Natural killer cell (primary cell): Measurements from ENCODE around the gene MSS51. TPM values are rescaled to one million over a fixed set of nuclear protein-coding genes. Genes with fewer than 3 reads are reported as not detected.

Experiments
- ATAC-seq, 3 donors: fragments of 150-1000 bp in 2 of 3; fragments of 200-7000 bp in 1 of 3; cut with Tn5 transposase; 1 replicate in 1 of 3; 2 replicates in 2 of 3; pipeline ENCODE4 v1.10.0; 2021; ENCODE audit warnings: mild to moderate bottlenecking in 2 of 3, moderate library complexity in 2 of 3
- DNase-seq, 2 donors: peaks; one replicate each; pipeline versions ENCODE4 v3.0.0 to v3.0.0-alpha.2; 2013 to 2021; ENCODE audit warnings: mixed read lengths in 1 of 2
- H3K27ac ChIP-seq: one replicate; pipeline ENCODE4 v1.5.1; 2013; ENCODE audit warnings: mild to moderate bottlenecking, low read length
- H3K27me3 ChIP-seq: one replicate; pipeline ENCODE4 v1.6.1; 2013; ENCODE audit warnings: low read length; ENCODE audit not compliant: control insufficient read depth, insufficient read depth
- H3K36me3 ChIP-seq: one replicate; pipeline ENCODE4 v1.6.1; 2013; ENCODE audit warnings: low read length; ENCODE audit not compliant: control insufficient read depth, insufficient read depth
- H3K4me1 ChIP-seq: one replicate; pipeline ENCODE4 v1.6.1; 2013; ENCODE audit warnings: low read length; ENCODE audit not compliant: control insufficient read depth, insufficient read depth
- H3K4me3 ChIP-seq: one replicate; pipeline ENCODE4 v1.5.1; 2013; ENCODE audit warnings: low read length
- H3K9me3 ChIP-seq: one replicate; pipeline ENCODE4 v1.6.1; 2013; ENCODE audit warnings: low read length; ENCODE audit not compliant: control insufficient read depth, insufficient read depth
- H3K27ac Mint-ChIP-seq, 2 donors: one replicate each; pipeline ENCODE4 v1.8.0; 2022; ENCODE audit warnings: mild to moderate bottlenecking in 2 of 2, mixed read lengths in 2 of 2, moderate library complexity in 1 of 2
- H3K27me3 Mint-ChIP-seq, 2 donors: one replicate each; pipeline ENCODE4 v1.8.0; 2022; ENCODE audit warnings: low read depth in 2 of 2, mixed read lengths in 2 of 2
- H3K36me3 Mint-ChIP-seq: one replicate; pipeline ENCODE4 v1.8.0; 2022; ENCODE audit warnings: mixed read lengths
- H3K4me1 Mint-ChIP-seq, 2 donors: one replicate each; pipeline ENCODE4 v1.8.0; 2022; ENCODE audit warnings: mixed read lengths in 2 of 2
- H3K4me3 Mint-ChIP-seq: one replicate; pipeline ENCODE4 v1.8.0; 2022; ENCODE audit warnings: mild to moderate bottlenecking, moderate library complexity, mixed read lengths
- H3K9me3 Mint-ChIP-seq, 2 donors: one replicate each; pipeline ENCODE4 v1.8.0; 2022; ENCODE audit warnings: mixed read lengths in 2 of 2
- CTCF ChIP-seq: fragments of 200-600 bp; IDR thresholded peaks from one replicate; pipeline ENCODE4 v1.8.0; 2022; ENCODE audit warnings: antibody characterized with exemption
- WGBS: methylation state at CpG from one replicate; pipeline ENCODE4 v1.1.7; 2013; ENCODE audit warnings: missing lambda C conversion rate; ENCODE audit not compliant: insufficient coverage; 5-methylcytosine and 5-hydroxymethylcytosine counted together
- intact Hi-C: fragments of 100-400 bp; cut with micrococcal nuclease; formaldehyde crosslinking; loops from one replicate; pipeline ENCODE4 v1.14.2; 2022
- total RNA-seq, 4 donors: library from RNA; stranded (reverse); fragments of 120-200 nt in 1 of 4; gene quantifications; one replicate each; pipeline versions ENCODE4 v1.2.3 to v1.2.4, GENCODE V29; 2013 to 2022

MSS51 gene
- total RNA-seq, 3 donors from 2014 or later (not counting 1 experiment from before 2014, with no cell fraction given): 3.1 to 4.8 (median 4.5) TPM

- 98% methylated on average over 4 of the region's 6 CpGs for WGBS
- H3K27ac ChIP-seq: no peak overlapping the region
- H3K4me1 Mint-ChIP-seq: peaks cover 4 to 21% of the 10 kb centered on the region in 2 donors
- ATAC-seq (no peak), DNase-seq (no peak)
- no peaks in the 10 kb centered on the region for H3K36me3 Mint-ChIP-seq
- peaks cover 19% of the 10 kb centered on the region for H3K36me3 ChIP-seq
- no peaks in the 10 kb centered on the region for H3K9me3 Mint-ChIP-seq
- TF ChIP-seq CTCF: no peak
- no peaks in the 10 kb centered on the region for H3K4me1 ChIP-seq
- intact Hi-C loops: no loop called here
- no peaks in the 10 kb centered on the region for H3K27me3 ChIP-seq
- no peaks in the 10 kb centered on the region for H3K27me3 Mint-ChIP-seq
- peak overlapping the region; percentile 47 to 66 for H3K27ac Mint-ChIP-seq
- H3K4me3 Mint-ChIP-seq: no peak overlapping the region
- H3K9me3 ChIP-seq: no peaks in the 10 kb centered on the region
- H3K4me3 ChIP-seq: no peak overlapping the region
Measured at GRCh38 chr10:73459683-73460314, 26.4 kb upstream of the MSS51 start.

- Histone ChIP-seq H3K4me1 (no peaks in the 10 kb centered on the region), H3K27me3 (no peaks in the 10 kb centered on the region), H3K36me3 (peaks cover 22% of the 10 kb centered on the region), H3K4me3 (no peak overlapping the region), H3K27ac (no peak overlapping the region), H3K9me3 (no peaks in the 10 kb centered on the region)
- Mint-ChIP-seq H3K36me3 (no peaks in the 10 kb centered on the region), H3K27me3 (no peaks in the 10 kb centered on the region), H3K27ac (peak overlapping the region in 1 of 2 donors; percentile 61), H3K4me1 (peaks cover 4 to 17% of the 10 kb centered on the region in 2 donors), H3K4me3 (no peak overlapping the region), H3K9me3 (no peaks in the 10 kb centered on the region)
- ATAC-seq: no peak
- 100% methylated on average over 2 of the region's 2 CpGs for WGBS
- no peak for TF ChIP-seq CTCF
- intact Hi-C loops: no loop called here
- no peak for DNase-seq
Measured at GRCh38 chr10:73456187-73456890, 23.0 kb upstream of the MSS51 start.

- H3K9me3 ChIP-seq: no peaks in the 10 kb centered on the region
- 81% methylated on average over 1 of the region's 1 CpG for WGBS
- no peak for TF ChIP-seq CTCF
- H3K27ac Mint-ChIP-seq: no peak overlapping the region
- ATAC-seq (no peak), DNase-seq (no peak)
- H3K36me3 Mint-ChIP-seq: peaks cover 8% of the 10 kb centered on the region
- no peaks in the 10 kb centered on the region for H3K27me3 ChIP-seq
- no peaks in the 10 kb centered on the region for H3K4me1 ChIP-seq
- no peak overlapping the region for H3K4me3 Mint-ChIP-seq
- H3K4me1 Mint-ChIP-seq: peaks cover 0 to 6% of the 10 kb centered on the region in 2 donors
- H3K9me3 Mint-ChIP-seq: no peaks in the 10 kb centered on the region
- peaks cover 38% of the 10 kb centered on the region for H3K36me3 ChIP-seq
- intact Hi-C loops: no loop called here
- no peaks in the 10 kb centered on the region for H3K27me3 Mint-ChIP-seq
- H3K4me3 ChIP-seq: no peak overlapping the region
- no peak overlapping the region for H3K27ac ChIP-seq
Measured at GRCh38 chr10:73449113-73449512, 15.8 kb upstream of the MSS51 start.
